ENCODE measurements around the gene GNG3.

DNA sequence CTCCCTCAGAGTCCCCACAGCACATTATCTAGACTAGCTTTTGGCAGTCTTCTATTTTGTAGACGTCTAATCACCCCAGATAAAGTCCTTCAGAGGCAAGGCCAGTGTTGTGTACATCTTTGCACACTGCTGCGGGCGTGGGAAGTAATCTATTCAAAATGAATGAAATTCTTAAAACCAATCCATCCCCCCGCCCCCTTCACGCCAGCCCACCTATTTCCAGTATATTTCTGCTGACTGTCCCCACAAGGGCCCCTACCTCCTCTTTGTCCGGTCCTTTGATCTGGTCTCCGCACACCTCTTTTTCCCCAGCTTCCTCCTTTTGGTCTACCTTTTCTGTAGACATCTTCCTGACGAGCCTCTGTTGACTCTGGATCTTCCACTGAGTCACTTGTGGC lies 627 bp upstream of the GNG3 start:
- TF ChIP-seq ZNF274 (IDR thresholded peaks at IDR 0.05; ENCODE audit: low read depth, low read length) (no peak), POLR2A (IDR thresholded peaks at IDR 0.05; ENCODE audit: borderline replicate concordance, extremely low read depth, insufficient read depth, insufficient read length) (no peak), CTCF (IDR thresholded peaks at IDR 0.05 in 2 of 3, conservative IDR thresholded peaks at IDR 0.05 in 1 of 3; ENCODE audit: borderline replicate concordance in 1 of 3, insufficient read depth in 1 of 3, low read depth in 2 of 3, low read length in 2 of 3) (no peak), EZH2 (IDR thresholded peaks at IDR 0.05) (no peak), SIN3A (IDR thresholded peaks at IDR 0.05; ENCODE audit: low read depth) (no peak), YY1 (IDR thresholded peaks at IDR 0.05; ENCODE audit: extremely low read depth, insufficient replicate concordance, low read depth, low read length) (no peak), ATF3 (IDR thresholded peaks at IDR 0.05) (no peak), REST (IDR thresholded peaks at IDR 0.05; ENCODE audit: low read depth) (no peak), EGR1 (IDR thresholded peaks at IDR 0.05; ENCODE audit: low read depth) (no peak)
- TF ChIP-seq, protein P1, sequence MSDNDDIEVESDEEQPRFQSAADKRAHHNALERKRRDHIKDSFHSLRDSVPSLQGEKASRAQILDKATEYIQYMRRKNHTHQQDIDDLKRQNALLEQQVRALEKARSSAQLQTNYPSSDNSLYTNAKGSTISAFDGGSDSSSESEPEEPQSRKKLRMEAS (IDR thresholded peaks at IDR 0.05) = no peak
- TF ChIP-seq, protein P2, sequence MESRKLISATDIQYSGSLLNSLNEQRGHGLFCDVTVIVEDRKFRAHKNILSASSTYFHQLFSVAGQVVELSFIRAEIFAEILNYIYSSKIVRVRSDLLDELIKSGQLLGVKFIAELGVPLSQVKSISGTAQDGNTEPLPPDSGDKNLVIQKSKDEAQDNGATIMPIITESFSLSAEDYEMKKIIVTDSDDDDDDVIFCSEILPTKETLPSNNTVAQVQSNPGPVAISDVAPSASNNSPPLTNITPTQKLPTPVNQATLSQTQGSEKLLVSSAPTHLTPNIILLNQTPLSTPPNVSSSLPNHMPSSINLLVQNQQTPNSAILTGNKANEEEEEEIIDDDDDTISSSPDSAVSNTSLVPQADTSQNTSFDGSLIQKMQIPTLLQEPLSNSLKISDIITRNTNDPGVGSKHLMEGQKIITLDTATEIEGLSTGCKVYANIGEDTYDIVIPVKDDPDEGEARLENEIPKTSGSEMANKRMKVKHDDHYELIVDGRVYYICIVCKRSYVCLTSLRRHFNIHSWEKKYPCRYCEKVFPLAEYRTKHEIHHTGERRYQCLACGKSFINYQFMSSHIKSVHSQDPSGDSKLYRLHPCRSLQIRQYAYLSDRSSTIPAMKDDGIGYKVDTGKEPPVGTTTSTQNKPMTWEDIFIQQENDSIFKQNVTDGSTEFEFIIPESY (IDR thresholded peaks at IDR 0.05; ENCODE audit: extremely low read depth, insufficient replicate concordance, low read length) = no peak

All from HCT116 (cell line).